Stimulated activated CD4-positive, alpha-beta T cell treated with anti-CD3 and anti-CD28 coated beads, Interleukin-15, amount 100 ng/mL, for 1 hour (primary cell): ENCODE measurements around the gene GORASP2.

ENCODE experiments used
- DNase-seq, 2 donors: peaks; one replicate each; pipeline ENCODE4 v3.0.0-alpha.2; 2020; ENCODE audit warnings: low read depth in 1 of 2, low spot score in 1 of 2

GORASP2 gene

GRCh38 chr2:170965446-170966225, 36.6 kb downstream of the GORASP2 start:
- no peak for DNase-seq

- DNase-seq: no peak
Measured at GRCh38 chr2:170966648-170967396, 37.8 kb downstream of the GORASP2 start.

GRCh38 chr2:170967553-170967952, 38.5 kb downstream of the GORASP2 start:
- DNase-seq: no peak

DNA sequence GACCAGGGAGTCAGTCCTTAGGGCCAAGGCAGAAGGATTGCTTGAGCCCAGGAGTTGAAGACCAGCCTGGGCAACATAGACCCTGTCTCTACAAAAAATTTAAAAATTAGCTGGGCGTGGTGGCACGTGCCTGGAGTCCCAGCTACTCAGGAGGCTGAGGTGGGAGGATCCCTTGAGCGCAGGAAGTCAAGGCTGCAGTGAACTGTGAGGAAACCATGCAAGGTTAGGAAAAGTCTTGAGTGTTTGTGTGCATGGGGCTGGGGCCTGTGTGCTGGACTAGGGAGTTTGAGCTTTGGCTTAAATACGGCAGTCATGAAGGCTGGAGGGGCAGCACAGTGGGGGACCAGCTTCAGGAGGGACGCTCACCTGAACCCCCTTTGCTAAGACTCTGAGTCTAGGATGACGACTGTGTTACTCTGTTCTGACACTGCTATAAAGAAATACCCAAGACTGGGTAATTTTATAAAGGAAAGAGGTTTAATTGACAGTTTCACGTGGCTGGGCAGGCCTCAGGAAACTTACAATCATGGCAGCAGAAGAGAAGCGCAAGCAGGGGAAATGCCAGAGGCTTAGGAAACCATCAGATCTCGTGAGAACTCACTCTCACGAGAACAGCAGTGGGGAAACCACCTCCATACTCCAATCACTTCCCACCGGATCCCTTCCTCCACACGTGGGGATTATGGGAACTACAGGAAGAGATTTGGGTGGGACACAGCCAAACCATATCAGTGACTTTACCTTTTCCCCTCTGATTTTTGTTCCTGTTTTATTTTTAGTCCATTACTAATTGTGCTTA, 39.4 kb downstream of the GORASP2 start:
- no peak for DNase-seq

- no peak for DNase-seq
Measured at GRCh38 chr2:170969030-170969429, 40.0 kb downstream of the GORASP2 start.

- DNase-seq: no peak
Measured at GRCh38 chr2:170969872-170970496, 40.9 kb downstream of the GORASP2 start.

DNA sequence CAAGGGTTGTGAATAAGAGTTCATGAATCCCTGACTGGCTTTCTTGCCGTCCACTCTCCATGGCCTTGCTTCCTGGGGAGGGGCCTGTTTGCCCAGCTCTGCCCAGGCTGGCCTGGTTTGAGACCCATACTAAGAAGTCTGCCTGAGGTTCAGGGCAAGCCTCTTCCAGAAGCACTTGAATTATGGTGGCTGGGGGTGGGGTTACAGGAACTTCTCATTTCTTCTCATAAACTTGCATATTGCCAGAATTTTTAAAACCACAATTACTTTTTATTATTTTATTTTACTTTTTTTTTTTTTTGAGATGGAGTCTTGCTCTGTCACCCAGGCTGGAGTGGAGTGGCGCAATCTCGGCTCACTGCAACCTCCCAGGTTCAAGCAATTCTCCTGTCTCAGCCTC, 42.0 kb downstream of the GORASP2 start:
- DNase-seq: no peak

- DNase-seq: no peak
Measured at GRCh38 chr2:170972296-170973224, 43.5 kb downstream of the GORASP2 start.

DNA sequence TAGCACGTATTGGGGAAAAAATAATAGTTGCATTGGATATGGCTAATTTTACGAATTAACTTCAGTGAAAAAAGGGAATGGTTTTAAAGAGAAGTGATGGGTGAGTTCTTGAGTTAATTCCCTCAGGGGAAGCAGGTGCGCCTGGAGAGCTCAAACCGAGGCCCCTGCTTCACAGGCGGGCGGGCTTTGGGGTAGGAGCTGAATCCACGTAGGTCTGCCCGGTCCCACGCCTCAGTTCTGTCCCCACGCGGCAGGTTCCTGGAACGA, 44.1 kb downstream of the GORASP2 start:
- no peak for DNase-seq

DNA sequence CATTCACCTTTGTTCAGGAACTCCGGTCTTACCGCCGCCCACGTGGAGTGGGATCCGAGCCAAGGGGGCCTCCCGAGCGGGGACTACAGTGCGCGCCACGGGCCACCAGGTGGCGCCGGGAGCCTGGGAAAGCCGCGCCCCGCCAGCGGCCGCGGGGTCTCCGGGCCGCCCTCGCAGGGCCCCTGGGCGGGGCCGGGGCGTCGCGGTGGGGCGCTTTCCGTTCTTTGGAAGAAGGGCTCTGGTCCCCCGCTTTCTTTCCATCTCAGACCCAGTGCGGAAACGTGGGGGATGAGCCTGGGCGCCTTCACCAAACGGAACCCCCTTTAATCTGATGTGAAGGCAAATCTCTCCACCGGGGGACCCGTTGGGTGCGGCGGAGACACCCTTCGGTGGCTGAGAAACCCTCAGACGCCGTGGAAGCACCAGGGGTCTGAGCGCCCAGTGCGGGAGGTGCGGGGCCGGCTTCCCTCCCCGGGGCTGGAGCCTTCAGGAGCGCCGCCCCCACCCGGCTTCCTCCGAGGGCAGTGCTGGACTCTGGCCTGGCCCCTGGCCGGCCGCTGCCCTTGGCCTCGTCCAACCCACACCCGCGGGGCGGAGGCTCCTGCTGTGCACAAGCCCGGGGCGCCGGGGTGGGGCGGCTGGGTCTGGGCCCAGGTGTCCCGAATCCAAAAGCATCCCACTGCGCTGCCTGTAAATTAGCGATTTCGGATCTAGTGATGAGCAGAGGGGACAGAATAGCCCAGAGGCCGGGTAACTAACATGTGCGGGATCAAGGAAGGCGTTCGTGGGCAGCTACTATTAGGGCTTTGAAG, 44.6 kb downstream of the GORASP2 start:
- DNase-seq: peak; percentile 79 to 88

DNA sequence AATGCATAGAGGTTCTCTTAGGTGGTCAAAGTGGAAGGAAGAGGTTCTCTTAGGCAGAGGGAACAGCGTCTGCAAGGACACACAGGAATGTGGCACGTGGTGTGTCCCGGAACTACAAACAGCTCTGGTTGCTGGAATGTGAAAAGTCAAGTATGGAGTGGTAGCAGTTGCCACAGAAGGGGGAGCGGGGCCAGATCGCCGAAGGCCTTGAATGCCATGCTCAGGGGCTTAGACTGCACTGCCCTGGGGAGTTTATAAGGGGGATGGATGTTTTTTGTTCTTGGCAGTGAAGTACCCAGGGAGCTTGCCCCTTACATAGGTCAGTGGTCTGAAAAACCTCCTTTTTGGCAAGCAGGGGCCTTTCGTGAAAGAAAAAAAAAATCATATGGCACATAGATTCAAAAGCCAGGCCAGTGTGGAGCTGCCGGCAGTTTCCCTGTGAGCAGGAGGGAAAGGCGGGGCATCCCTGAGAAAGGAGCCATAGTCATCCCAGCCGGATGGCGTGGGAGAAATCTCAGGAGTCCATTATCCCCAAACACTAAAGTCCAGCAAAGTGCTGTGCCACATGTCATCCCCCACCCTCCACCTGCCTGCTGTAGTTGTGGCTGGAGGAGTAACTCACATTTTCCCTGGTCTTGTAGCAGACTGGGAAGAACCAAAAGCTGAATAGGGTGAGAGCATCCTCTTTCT, 45.4 kb downstream of the GORASP2 start:
- DNase-seq: no peak

DNA sequence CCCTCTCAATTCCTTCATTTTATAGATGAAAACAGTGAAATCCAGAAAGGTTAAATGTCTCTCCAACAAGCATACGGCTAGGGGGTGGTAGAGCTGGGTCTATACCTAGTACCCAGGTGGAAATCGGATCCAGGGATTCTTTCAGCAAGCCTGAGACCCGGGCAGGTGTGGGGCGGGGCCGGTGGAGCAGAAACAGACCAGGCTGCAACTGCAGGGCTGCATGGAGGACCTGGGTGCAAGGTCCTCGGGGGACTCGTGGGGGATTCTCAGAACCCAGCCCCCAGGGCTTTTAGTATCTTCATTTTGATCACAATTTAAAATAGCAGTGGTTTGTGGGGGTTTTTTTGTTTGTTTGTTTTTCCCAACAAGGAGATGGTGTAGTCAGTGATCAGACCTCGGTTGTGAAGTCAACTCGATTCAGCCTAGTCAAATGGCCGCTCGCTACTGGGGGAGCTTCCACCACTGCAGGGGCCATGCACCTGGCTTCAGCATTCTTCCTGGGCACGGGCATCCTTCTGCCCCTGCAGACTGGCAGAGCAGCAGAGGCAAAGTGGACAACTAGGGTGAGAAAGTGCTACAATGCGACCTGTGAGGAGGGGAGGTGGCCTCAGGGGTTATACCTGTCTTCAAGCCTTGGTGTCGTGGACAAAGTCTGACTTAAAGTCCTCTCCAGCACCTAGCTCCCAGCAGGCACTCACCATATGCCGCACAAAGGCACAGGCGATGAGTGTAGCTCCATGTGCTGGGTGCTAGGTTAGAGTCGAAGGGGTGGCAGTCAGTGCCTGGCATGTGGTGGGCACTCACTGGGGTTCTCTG, 46.3 kb downstream of the GORASP2 start:
- no peak for DNase-seq

- no peak for DNase-seq
Measured at GRCh38 chr2:170975943-170976270, 46.9 kb downstream of the GORASP2 start.

DNA sequence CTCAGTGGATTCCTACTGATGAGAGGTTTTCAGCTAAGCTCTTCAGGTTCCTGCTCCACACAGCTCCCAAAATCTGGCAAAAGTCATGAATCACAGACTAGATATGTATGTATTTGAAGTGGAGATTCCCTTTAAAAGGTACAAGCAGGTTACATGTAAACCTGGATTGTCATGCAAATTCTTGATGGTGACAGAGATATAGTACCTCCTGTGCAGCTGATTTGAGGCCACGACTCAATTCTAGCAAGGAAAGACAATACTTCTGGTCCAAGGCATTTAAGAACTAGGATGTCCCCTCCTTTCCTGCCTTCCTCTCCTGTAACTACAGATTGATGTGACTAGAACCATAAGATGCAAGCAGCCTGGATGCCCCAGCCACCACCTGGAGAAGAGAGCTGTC, 55.0 kb downstream of the GORASP2 start:
- DNase-seq: no peak

DNA sequence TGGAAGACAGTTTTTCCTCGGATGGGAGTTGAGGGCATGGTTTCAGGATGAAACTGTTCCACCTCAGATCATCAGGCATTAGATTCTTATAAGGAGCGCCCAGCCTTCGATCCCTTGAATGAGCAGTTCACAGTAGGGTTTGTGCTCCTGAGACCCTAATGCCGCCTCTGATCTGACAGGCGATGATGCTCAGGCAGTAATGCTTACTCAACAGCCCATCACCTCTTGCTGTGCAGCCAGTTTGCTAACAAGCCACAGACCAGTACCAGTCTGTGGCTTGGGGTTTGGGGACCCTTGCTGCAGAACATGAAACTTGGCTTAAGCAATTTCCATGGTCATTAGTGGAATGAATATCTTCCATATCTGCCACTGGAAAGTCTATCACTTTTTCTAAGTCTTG, 56.4 kb downstream of the GORASP2 start:
- no peak for DNase-seq

GRCh38 chr2:170986566-170987258, 57.7 kb downstream of the GORASP2 start:
- no peak for DNase-seq

GRCh38 chr2:170991398-170992182, 62.5 kb downstream of the GORASP2 start:
- no peak for DNase-seq
